ENCODE results near the gene HMGB2.

DNA sequence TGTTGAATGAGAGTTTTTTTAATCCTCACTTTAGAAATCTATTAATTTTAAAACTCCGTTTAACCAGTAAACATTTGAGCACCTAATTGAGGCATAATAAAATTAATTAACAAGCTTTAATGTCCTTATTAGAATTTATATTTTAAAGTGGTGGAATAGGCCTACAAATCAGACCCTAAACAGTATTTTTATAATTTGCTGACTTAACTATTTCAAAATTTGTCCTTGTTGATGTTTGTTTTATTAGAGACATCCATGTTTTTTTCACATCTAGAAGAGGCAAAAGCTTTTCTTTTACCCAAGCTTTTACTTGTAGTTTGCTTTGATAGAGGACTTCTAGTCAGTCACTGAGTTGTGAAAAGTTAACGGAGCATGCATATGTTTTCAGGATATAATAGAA is 40.4 kb upstream of the HMGB2 start:
- TF ChIP-seq, protein P1, sequence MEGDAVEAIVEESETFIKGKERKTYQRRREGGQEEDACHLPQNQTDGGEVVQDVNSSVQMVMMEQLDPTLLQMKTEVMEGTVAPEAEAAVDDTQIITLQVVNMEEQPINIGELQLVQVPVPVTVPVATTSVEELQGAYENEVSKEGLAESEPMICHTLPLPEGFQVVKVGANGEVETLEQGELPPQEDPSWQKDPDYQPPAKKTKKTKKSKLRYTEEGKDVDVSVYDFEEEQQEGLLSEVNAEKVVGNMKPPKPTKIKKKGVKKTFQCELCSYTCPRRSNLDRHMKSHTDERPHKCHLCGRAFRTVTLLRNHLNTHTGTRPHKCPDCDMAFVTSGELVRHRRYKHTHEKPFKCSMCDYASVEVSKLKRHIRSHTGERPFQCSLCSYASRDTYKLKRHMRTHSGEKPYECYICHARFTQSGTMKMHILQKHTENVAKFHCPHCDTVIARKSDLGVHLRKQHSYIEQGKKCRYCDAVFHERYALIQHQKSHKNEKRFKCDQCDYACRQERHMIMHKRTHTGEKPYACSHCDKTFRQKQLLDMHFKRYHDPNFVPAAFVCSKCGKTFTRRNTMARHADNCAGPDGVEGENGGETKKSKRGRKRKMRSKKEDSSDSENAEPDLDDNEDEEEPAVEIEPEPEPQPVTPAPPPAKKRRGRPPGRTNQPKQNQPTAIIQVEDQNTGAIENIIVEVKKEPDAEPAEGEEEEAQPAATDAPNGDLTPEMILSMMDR (conservative IDR thresholded peaks at IDR 0.05; ENCODE audit: low read depth, low read length): no peak
- no peak for TF ChIP-seq EZH2 (IDR thresholded peaks at IDR 0.05; ENCODE audit: low read length, unreplicated experiment)

Measured in PC-3 (cell line).